Measurements from ENCODE around the gene GHRH.

DNA sequence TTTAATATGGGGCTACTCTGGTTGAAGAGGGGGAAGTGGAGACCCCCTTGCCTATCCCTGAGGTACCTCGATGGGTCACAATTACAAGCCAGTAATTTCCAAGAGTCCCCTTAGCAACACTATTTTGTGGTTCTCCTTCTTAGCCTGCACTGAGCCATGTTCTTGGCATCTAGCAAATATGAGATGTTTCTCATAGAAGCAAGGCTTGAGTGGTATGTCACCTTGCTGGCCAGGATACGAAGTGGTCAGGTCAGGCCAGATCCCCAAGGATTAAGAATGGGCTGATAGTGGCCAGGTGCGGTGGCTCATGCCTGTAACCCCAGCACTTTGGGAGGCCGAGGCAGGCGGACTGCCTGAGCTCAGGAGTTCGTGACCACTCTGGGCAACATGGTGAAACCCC, 2.1 kb upstream of the GHRH start:
- TF ChIP-seq, protein P1, sequence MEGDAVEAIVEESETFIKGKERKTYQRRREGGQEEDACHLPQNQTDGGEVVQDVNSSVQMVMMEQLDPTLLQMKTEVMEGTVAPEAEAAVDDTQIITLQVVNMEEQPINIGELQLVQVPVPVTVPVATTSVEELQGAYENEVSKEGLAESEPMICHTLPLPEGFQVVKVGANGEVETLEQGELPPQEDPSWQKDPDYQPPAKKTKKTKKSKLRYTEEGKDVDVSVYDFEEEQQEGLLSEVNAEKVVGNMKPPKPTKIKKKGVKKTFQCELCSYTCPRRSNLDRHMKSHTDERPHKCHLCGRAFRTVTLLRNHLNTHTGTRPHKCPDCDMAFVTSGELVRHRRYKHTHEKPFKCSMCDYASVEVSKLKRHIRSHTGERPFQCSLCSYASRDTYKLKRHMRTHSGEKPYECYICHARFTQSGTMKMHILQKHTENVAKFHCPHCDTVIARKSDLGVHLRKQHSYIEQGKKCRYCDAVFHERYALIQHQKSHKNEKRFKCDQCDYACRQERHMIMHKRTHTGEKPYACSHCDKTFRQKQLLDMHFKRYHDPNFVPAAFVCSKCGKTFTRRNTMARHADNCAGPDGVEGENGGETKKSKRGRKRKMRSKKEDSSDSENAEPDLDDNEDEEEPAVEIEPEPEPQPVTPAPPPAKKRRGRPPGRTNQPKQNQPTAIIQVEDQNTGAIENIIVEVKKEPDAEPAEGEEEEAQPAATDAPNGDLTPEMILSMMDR (IDR thresholded peaks at IDR 0.05; ENCODE audit: poor library complexity) = no peak
- TF ChIP-seq EZH2 (IDR thresholded peaks at IDR 0.05; ENCODE audit: borderline replicate concordance) = no peak

Data from hepatocyte (in vitro differentiated cells).